HCT116 (cell line): ENCODE measurements around the gene TTL. TPM values are rescaled to one million over a fixed set of nuclear protein-coding genes. Genes with fewer than 3 reads are reported as not detected.

ENCODE experiments used
- ATAC-seq: fragments of 200-7000 bp; cut with Tn5 transposase; 2 replicates; pipeline ENCODE4 v1.9.1; 2020; ENCODE audit warnings: mild to moderate bottlenecking, moderate library complexity
- BruUV-seq: library from RNA; stranded (reverse); fragments of 400-500 nt; replicated peaks from 2 replicates; lab custom pipeline; 2021; lab: Mats Ljungman, UMichigan
- CTCF ChIA-PET: fragments of 300-600 bp; sonication (Branson Sonifier 250); formaldehyde crosslinking; loops from one replicate; lab custom pipeline; 2021; ENCODE audit warnings: antibody characterized with exemption; lab: Charles Lee
- POLR2A ChIA-PET: fragments of 300-600, 350-600 bp; sonication (Branson Sonifier 250); formaldehyde crosslinking; loops from one replicate; lab custom pipeline; 2021; ENCODE audit warnings: antibody characterized with exemption; lab: Charles Lee
- RAD21 ChIA-PET, 2 experiments: fragments of 300-600 bp; sonication (Branson Sonifier 250); formaldehyde crosslinking; loops; one replicate each; lab custom pipeline; 2023; ENCODE audit warnings: low total read pairs in 2 of 2; ENCODE audit not compliant: uncharacterized antibody in 2 of 2, unreplicated experiment in 2 of 2, low non-redundant PET in 1 of 2; lab: Charles Lee
- DNase-seq: peaks from one replicate; pipeline ENCODE4 v3.0.0-alpha.2; 2010; ENCODE audit warnings: low read depth, low spot score
- H2AFZ ChIP-seq: fragments of 200-600 bp; shearing (Covaris generic), sonication (generic); 2 replicates; pipeline ENCODE4 v1.6.1; 2017; ENCODE audit warnings: low read depth, mixed run types, mixed read lengths, antibody characterized with exemption, low read length; ENCODE audit not compliant: poor library complexity, severe bottlenecking
- H3K27ac ChIP-seq: 2 replicates; pipeline ENCODE4 v1.5.1; 2012; ENCODE audit warnings: low read depth, low read length
- H3K27me3 ChIP-seq: fragments of 200-600 bp; sonication (generic); 2 replicates; pipeline ENCODE4 v1.6.1; 2016; ENCODE audit warnings: mixed run types, low read length, mixed read lengths; ENCODE audit not compliant: insufficient read depth
- H3K36me3 ChIP-seq, 2 experiments: fragments of 200-500 bp in 1 of 2; fragments of 200-600 bp in 1 of 2; sonication (Bioruptor generic) in 1 of 2; sonication (generic) in 1 of 2; 2 replicates each; pipeline versions ENCODE4 v1.5.1 to v1.6.1; 2014 to 2016; ENCODE audit warnings: low read length in 2 of 2, inconsistent platforms in 1 of 2, mixed read lengths in 1 of 2, mixed run types in 1 of 2; ENCODE audit not compliant: insufficient read depth in 2 of 2, control insufficient read depth in 1 of 2
- H3K4me1 ChIP-seq, 2 experiments: fragments of 200-600 bp in 1 of 2; sonication (generic) in 1 of 2; 2 replicates each; pipeline versions ENCODE4 v1.5.1 to v1.6.1; 2012 to 2017; ENCODE audit warnings: low read length in 2 of 2, inconsistent platforms in 1 of 2, mild to moderate bottlenecking in 1 of 2, mixed read lengths in 1 of 2, mixed run types in 1 of 2, moderate library complexity in 1 of 2; ENCODE audit not compliant: insufficient read depth in 2 of 2, control insufficient read depth in 1 of 2
- H3K4me2 ChIP-seq: fragments of 200-600 bp; sonication (generic); 2 replicates; pipeline ENCODE4 v1.6.1; 2017; ENCODE audit warnings: mixed run types, low read length, mixed read lengths
- H3K4me3 ChIP-seq, 2 experiments: fragments of 200-600 bp in 1 of 2; sonication (generic) in 1 of 2; replicated peaks in 1 of 2; 2 replicates each; pipeline ENCODE4 v1.5.1; 2011 to 2016; ENCODE audit warnings: low read length in 2 of 2, control low read depth in 1 of 2, low read depth in 1 of 2, mild to moderate bottlenecking in 1 of 2, mixed read lengths in 1 of 2, mixed run types in 1 of 2
- H3K79me2 ChIP-seq: fragments of 200-600 bp; sonication (generic); 2 replicates; pipeline ENCODE4 v1.6.1; 2017; ENCODE audit warnings: mild to moderate bottlenecking, mixed run types, low read length, moderate library complexity, mixed read lengths; ENCODE audit not compliant: insufficient read depth
- H3K9ac ChIP-seq: fragments of 200-600 bp; sonication (generic); 2 replicates; pipeline ENCODE4 v1.6.1; 2016; ENCODE audit warnings: low read length, mixed read lengths
- H3K9me2 ChIP-seq: fragments of 200-600 bp; sonication (generic), shearing (Covaris generic); 2 replicates; pipeline ENCODE4 v1.6.1; 2017; ENCODE audit warnings: mixed run types, mild to moderate bottlenecking, moderate library complexity; ENCODE audit not compliant: insufficient read depth
- H3K9me3 ChIP-seq, 2 experiments: fragments of 200-500 bp in 1 of 2; fragments of 200-600 bp in 1 of 2; sonication (Bioruptor generic) in 1 of 2; sonication (generic) in 1 of 2; 2 replicates each; pipeline ENCODE4 v1.6.1; 2014 to 2017; ENCODE audit warnings: low read length in 2 of 2, mixed read lengths in 2 of 2, inconsistent platforms in 1 of 2, low read depth in 1 of 2, mild to moderate bottlenecking in 1 of 2, mixed run types in 1 of 2, moderate library complexity in 1 of 2; ENCODE audit not compliant: control insufficient read depth in 1 of 2, insufficient read depth in 1 of 2
- H4K20me1 ChIP-seq: fragments of 200-600 bp; sonication (generic), shearing (Covaris generic); 2 replicates; pipeline ENCODE4 v1.6.1; 2017; ENCODE audit warnings: mixed run types, mild to moderate bottlenecking, moderate library complexity; ENCODE audit not compliant: insufficient read depth
- ATF3 ChIP-seq: IDR thresholded peaks from 2 replicates; pipeline ENCODE4 v1.6.1; 2012
- CBX3 ChIP-seq: IDR thresholded peaks from 2 replicates; pipeline ENCODE4 v1.6.1; 2012; ENCODE audit warnings: low read depth
- CEBPB ChIP-seq: IDR thresholded peaks from 2 replicates; pipeline ENCODE4 v1.6.1; 2012; ENCODE audit warnings: low read depth
- EGR1 ChIP-seq: IDR thresholded peaks from 2 replicates; pipeline ENCODE4 v1.6.1; 2012; ENCODE audit warnings: low read depth
- ELF1 ChIP-seq: IDR thresholded peaks from 2 replicates; pipeline ENCODE4 v1.6.1; 2012; ENCODE audit warnings: low read depth, borderline replicate concordance
- MAX ChIP-seq: IDR thresholded peaks from 2 replicates; pipeline ENCODE4 v1.6.1; 2012
- POLR2A ChIP-seq: IDR thresholded peaks from 2 replicates; pipeline ENCODE4 v1.7.0; 2011; ENCODE audit warnings: borderline replicate concordance; ENCODE audit not compliant: insufficient read depth, insufficient read length; ENCODE audit errors: extremely low read depth
- POLR2AphosphoS5 ChIP-seq: IDR thresholded peaks from 2 replicates; pipeline ENCODE4 v1.6.1; 2011; ENCODE audit warnings: mild to moderate bottlenecking, low read depth, low read length, moderate library complexity
- RAD21 ChIP-seq: IDR thresholded peaks from 2 replicates; pipeline ENCODE4 v1.6.1; 2012; ENCODE audit warnings: low read depth, mild to moderate bottlenecking
- SP1 ChIP-seq: IDR thresholded peaks from 2 replicates; pipeline ENCODE4 v1.6.1; 2012; ENCODE audit warnings: low read depth
- TCF7L2 ChIP-seq: IDR thresholded peaks from 2 replicates; pipeline ENCODE4 v1.7.0; 2011; ENCODE audit warnings: borderline replicate concordance, inconsistent platforms; ENCODE audit not compliant: insufficient read depth, insufficient read length; ENCODE audit errors: extremely low read depth
- ZBTB33 ChIP-seq: IDR thresholded peaks from 2 replicates; pipeline ENCODE4 v1.6.1; 2011; ENCODE audit warnings: mild to moderate bottlenecking, low read length, moderate library complexity; ENCODE audit not compliant: insufficient replicate concordance; ENCODE audit errors: extremely low read depth
- ZFX ChIP-seq: fragments of 450-650 bp; IDR thresholded peaks from 2 replicates; pipeline ENCODE4 v1.6.1; 2017
- ZNF274 ChIP-seq: fragments of 200-500 bp; sonication (Bioruptor generic); IDR thresholded peaks from 2 replicates; pipeline ENCODE4 v1.6.1; 2014; ENCODE audit warnings: mild to moderate bottlenecking, low read depth, low read length, inconsistent platforms
- intact Hi-C: fragments of 100-400 bp; cut with micrococcal nuclease; formaldehyde crosslinking; loops from 2 replicates; pipeline ENCODE4 v1.10.0; 2022
- total RNA-seq: library from RNA; stranded (reverse); gene quantifications from one replicate; pipeline ENCODE4 v1.2.1, GENCODE V29; 2021; ENCODE audit not compliant: unreplicated experiment

Gene TTL
- total RNA-seq, 1 experiment from 2014 or later: 58.7 TPM

GRCh38 chr2:112485849-112486248, 3.9 kb downstream of the TTL start:
- Histone ChIP-seq H3K4me2 (no peak overlapping the region), H3K9me2 (no peaks in the 10 kb centered on the region), H3K36me3 (peaks cover 2 to 6% of the 10 kb centered on the region in 2 experiments; a peak in 1 of 4 replicates), H2AFZ (no peak overlapping the region), H3K27me3 (no peaks in the 10 kb centered on the region), H4K20me1 (no peaks in the 10 kb centered on the region), H3K9ac (no peak overlapping the region), H3K79me2 (peaks cover 74% of the 10 kb centered on the region), H3K4me1 (peaks cover 20 to 31% of the 10 kb centered on the region in 2 experiments), H3K9me3 (no peaks in the 10 kb centered on the region), H3K27ac (no peak overlapping the region), H3K4me3 (no peak overlapping the region)
- DNase-seq (no peak), ATAC-seq (no peak)
- intact Hi-C loops: no loop called here
- no TSS peak for BruUV-seq
- POLR2A ChIA-PET: no interaction called here
- no peak for TF ChIP-seq EGR1
- no peak for TF ChIP-seq POLR2A
- no peak for TF ChIP-seq ZFX
- no peak for TF ChIP-seq SP1
- no peak for TF ChIP-seq ELF1
- TF ChIP-seq ZNF274: no peak
- TF ChIP-seq MAX: no peak
- no peak for TF ChIP-seq RAD21
- TF ChIP-seq TCF7L2: no peak
- no peak for TF ChIP-seq CEBPB
- no peak for TF ChIP-seq ATF3
- TF ChIP-seq CBX3: no peak
- TF ChIP-seq ZBTB33: no peak
- no peak for TF ChIP-seq POLR2AphosphoS5
- CTCF ChIA-PET: no interaction called here
- RAD21 ChIA-PET: no interaction called here
